K562 (cell line): ENCODE results near the gene POLR3H. TPM values are rescaled to one million over a fixed set of nuclear protein-coding genes. Genes with fewer than 3 reads are reported as not detected.

Source experiments
- ETS1 ChIP-seq: conservative IDR thresholded peaks from 2 replicates; pipeline ENCODE4 v1.6.1; 2011; ENCODE audit warnings: low read depth, mild to moderate bottlenecking, low read length; ENCODE audit not compliant: control insufficient read depth
- HMGXB4 ChIP-seq: sonication (generic); formaldehyde crosslinking; IDR thresholded peaks from 2 replicates; pipeline ENCODE4 v1.8.1; 2023; ENCODE audit warnings: mild to moderate bottlenecking, missing genetic modification reagents
- MAZ ChIP-seq, 2 experiments: fragments of 450-650 bp in 1 of 2; sonication (generic) in 1 of 2; formaldehyde crosslinking; IDR thresholded peaks in 1 of 2; conservative IDR thresholded peaks in 1 of 2; 2 replicates each; pipeline versions ENCODE4 v1.4.0 to v1.5.0; 2020; ENCODE audit warnings: mild to moderate bottlenecking in 1 of 2, missing genetic modification reagents in 1 of 2
- MXI1 ChIP-seq: IDR thresholded peaks from 2 replicates; pipeline ENCODE4 v1.6.1; 2011; ENCODE audit warnings: low read depth, mild to moderate bottlenecking, improper control_type of control experiment, low read length
- POLR2AphosphoS2 ChIP-seq: IDR thresholded peaks from 2 replicates; pipeline ENCODE4 v1.6.1; 2012; ENCODE audit warnings: low read length, improper control_type of control experiment
- RBM15 ChIP-seq: fragments of 200-400 bp; formaldehyde crosslinking; IDR thresholded peaks from 2 replicates; pipeline ENCODE4 v1.6.1; 2018; ENCODE audit warnings: mild to moderate bottlenecking, low read length, moderate library complexity; ENCODE audit not compliant: insufficient read depth
- REST ChIP-seq, 2 experiments: fragments of 450-650 bp; formaldehyde crosslinking in 1 of 2; IDR thresholded peaks; 2 replicates each; pipeline versions ENCODE4 v1.4.0 to v1.6.1; 2014 to 2020; ENCODE audit warnings: mild to moderate bottlenecking in 2 of 2, borderline replicate concordance in 1 of 2, low read depth in 1 of 2
- STAG1 ChIP-seq: sonication (generic); formaldehyde crosslinking; IDR thresholded peaks from 2 replicates; pipeline ENCODE4 v1.5.0; 2020; ENCODE audit warnings: missing genetic modification reagents, borderline replicate concordance
- TEAD1 ChIP-seq, 2 experiments: fragments of 450-650 bp in 1 of 2; sonication (generic) in 1 of 2; formaldehyde crosslinking; IDR thresholded peaks; 2 replicates each; pipeline versions ENCODE4 v1.4.0 to v1.8.0; 2020 to 2022; ENCODE audit warnings: mild to moderate bottlenecking in 2 of 2, missing genetic modification reagents in 1 of 2
- TRIM24 ChIP-seq, 2 experiments: fragments of 450-650 bp; IDR thresholded peaks; 2 replicates each; pipeline ENCODE4 v1.6.1; 2016
- polyA plus RNA-seq, 8 experiments: library from polyadenylated mRNA; depleted of rRNA in 4 of 8; stranded (reverse) in 5 of 8; unstranded in 3 of 8; fragments of >200 nt; fragmentation: Nextera tagmentation in 2 of 8; fragmentation: Illumina TruSeq in 1 of 8; extraction: Ambion mirVana in 2 of 8; extraction: Trizol in 1 of 8; gene quantifications; 2 replicates each; pipeline versions ENCODE4 v1.2.1 to v1.2.3, GENCODE V29; 2011 to 2014; ENCODE audit warnings: inconsistent platforms in 1 of 8, missing spikeins in 1 of 8
- total RNA-seq, 7 experiments: library from RNA; depleted of rRNA in 6 of 7; stranded (reverse); fragments of >200 nt in 6 of 7; fragmentation: Illumina TruSeq in 2 of 7; extraction: Trizol in 2 of 7; gene quantifications; 2 replicates each; pipeline versions ENCODE4 v1.2.1 to v1.2.3, GENCODE V29; 2011 to 2021; ENCODE audit warnings: low replicate concordance in 1 of 7

The POLR3H gene
- total and polyA plus RNA-seq, 9 of the 15 experiments (the other 6 are each of a cell fraction or from before 2014, with no cell fraction given): 5.3 to 48.4 (median 22.2) TPM

- TF ChIP-seq ETS1: 0 out of 2 replicates have a peak, but pooled peaks have one; percentile 44
- peak; percentile 75; the same call in 1 of the 2 replicates for TF ChIP-seq POLR2AphosphoS2
- peak; percentile 39; the same call in 1 of the 2 replicates for TF ChIP-seq REST (IDR thresholded peaks at IDR 0.05; ENCODE audit: borderline replicate concordance)
- no peak for TF ChIP-seq REST (CRISPR knock-in tag; IDR thresholded peaks at IDR 0.05; ENCODE audit: low read depth)
- TF ChIP-seq TRIM24 (IDR thresholded peaks at IDR 0.05): no peak
- TF ChIP-seq MXI1: no peak
- no peak for TF ChIP-seq RBM15
- TF ChIP-seq TEAD1 (CRISPR knock-in tag; IDR thresholded peaks at IDR 0.05): 0 out of 4 replicates have a peak, but pooled peaks of 1 of the 2 experiments have one; percentile 11
- TF ChIP-seq MAZ (CRISPR knock-in tag; conservative IDR thresholded peaks at IDR 0.05 in 1 of 2, IDR thresholded peaks at IDR 0.05 in 1 of 2): peak in 1 of 2 experiments; percentile 53; a peak in 2 of 4 replicates
- no peak for TF ChIP-seq HMGXB4 (CRISPR knock-in tag)
- peak; percentile 40; the same call in 1 of the 2 replicates for TF ChIP-seq STAG1
Measured at GRCh38 chr22:41526830-41527799, 17.2 kb downstream of the POLR3H start (continued).
